Measurements from ENCODE around the gene EEIG2.

- no peak for TF ChIP-seq POLR2A (IDR thresholded peaks at IDR 0.05)
- TF ChIP-seq CTCF (IDR thresholded peaks at IDR 0.05) = no peak
- no peak for TF ChIP-seq POLR2AphosphoS5 (IDR thresholded peaks at IDR 0.05)
These were observed 33.5 kb downstream of the EEIG2 start for GRCh38 chr1:108593448-108593847.
